Stimulated activated CD4-positive, alpha-beta T cell treated with anti-CD3 and anti-CD28 coated beads, Interleukin-4, amount 100 ng/mL, for 4 hours (primary cell): ENCODE measurements around the gene LARGE1.

Experiments used
- DNase-seq, 2 experiments: peaks; one replicate each; pipeline ENCODE4 v3.0.0-alpha.2; 2020

LARGE1 gene

DNA sequence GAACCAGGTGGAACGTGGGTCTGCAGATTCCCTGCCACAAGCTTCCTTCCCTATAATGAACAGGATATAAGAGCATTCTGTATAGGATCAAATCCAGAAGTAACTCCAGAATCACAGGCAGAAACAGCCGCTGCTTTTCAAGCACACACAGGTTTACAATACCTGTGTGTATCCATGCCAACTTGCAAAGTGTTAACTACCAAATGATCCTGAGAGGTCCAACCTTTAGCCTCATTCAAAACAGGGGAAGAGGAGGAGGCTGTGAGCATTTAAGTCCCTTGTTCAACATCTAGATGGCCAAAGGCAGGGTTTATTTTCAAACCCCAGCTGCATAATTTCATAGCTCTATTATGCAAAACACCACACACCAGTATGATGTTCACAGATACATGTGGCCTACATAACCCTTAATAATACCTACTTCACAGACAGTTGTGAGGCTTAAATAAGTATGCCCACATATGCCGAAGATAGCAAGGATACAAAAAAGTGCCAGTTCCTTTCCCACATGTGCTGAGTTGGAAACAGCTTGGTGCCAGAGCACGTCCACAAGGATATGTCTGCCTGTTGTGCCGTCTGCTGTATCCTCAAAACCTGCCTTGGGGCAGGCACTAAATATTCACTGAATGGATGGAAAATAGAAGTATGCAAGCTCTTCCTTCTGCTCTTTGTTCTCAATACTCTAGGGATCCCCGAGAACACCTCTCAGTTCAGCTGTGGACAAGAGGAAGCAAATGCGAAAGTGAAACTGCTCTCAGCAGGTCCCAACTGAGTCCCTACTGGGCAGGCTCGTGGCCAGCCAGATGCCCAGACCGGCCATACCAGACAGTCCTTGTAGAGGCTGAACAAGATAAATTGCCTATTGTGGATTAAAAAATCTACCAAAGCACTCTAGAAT lies 66.8 kb downstream of the LARGE1 start:
- DNase-seq: no peak

GRCh38 chr22:33851821-33852384 lies 68.4 kb downstream of the LARGE1 start:
- no peak for DNase-seq

DNA sequence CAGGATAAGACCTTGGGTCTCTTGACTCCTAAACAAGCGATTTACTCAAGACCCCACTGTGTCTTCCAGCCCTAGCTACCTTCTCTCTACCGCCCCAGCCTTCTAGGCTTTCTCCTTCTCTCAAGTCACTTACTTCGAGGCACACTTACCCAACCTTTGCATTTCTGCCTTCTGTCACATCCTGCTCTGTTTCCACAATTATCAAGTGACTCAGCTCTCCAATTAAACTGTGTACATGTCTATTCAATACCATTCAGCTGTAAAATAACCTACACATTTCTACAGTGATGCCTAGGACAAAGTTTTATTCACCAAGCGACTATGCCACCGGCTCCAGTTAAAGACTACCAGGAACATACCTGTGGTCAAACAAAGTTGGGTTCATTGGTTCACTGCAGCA lies 69.0 kb downstream of the LARGE1 start:
- DNase-seq: no peak

GRCh38 chr22:33850724-33851123 lies 69.6 kb downstream of the LARGE1 start:
- no peak for DNase-seq

- DNase-seq: no peak
These were observed 70.1 kb downstream of the LARGE1 start for GRCh38 chr22:33850193-33850592.

DNA sequence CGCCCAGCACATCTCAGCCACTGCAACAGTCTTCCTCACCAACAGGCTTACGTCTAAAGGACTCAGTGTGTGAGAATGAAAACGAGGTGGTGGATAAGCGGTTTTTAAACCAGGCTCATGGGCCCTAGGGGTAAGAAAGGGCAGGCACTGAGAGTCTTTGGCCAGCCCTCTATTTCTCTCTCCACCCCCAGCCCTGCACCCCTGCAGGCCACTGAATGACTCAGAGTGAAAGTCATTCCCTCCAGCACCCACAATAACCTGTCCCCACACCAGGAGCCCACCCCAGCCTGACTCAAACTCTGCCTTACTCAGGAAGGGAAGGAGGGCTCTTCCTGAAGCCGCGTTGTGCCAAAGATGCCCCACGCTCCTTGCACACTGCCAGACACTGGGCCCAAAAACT lies 72.0 kb downstream of the LARGE1 start:
- DNase-seq: no peak

GRCh38 chr22:33844273-33844672 lies 76.0 kb downstream of the LARGE1 start:
- no peak for DNase-seq

GRCh38 chr22:33842421-33843094 lies 77.7 kb downstream of the LARGE1 start:
- DNase-seq: no peak

DNA sequence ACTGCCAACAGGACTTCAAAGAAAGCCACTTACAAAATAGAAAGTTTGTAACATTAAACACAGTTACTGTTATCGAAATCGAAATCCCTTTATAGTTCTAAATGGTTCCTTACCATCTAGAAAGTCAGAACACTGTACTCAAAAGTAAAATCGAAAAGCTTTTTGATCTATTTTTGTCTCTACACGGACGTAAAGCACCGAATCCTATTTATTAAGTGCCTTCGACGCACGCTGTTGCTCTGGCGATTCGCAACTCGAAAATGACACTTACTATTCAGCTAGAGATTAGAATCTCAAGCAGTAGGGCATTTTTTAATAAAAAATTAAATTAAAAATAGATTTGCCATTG lies 78.3 kb downstream of the LARGE1 start:
- DNase-seq: no peak

DNA sequence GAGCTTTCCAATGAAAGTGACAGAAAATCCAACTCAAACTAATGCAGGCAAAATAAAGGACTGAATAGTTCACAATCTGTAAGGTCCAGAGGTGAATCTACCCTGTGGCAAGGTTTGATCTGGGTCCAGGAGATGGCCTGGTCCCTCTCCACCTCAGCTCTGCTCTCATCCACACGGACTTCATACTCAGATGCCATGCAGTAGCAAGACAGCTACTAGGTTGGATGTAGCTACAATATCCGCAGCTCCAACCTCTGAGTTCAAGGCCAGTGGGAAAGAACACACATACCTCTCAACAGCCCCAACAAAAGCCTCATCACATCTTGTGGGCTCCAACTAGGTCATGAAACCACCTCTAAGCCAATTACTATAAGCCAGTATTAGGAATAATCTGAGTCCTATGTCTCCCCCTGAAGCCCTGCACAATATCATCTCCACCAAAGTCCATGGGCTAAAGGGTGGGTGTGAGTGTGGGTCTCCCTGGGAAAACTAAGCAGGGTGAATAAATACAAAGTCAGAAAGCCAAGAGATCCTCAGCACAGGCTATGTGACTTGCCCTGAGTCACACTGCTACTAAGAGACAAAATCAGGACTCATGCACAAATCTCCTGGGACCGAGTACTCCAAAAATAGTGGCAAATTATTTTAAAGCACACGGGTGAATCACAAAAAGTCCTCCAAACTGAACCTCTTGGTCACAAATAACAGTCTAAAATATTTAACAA lies 78.8 kb downstream of the LARGE1 start:
- DNase-seq: no peak

- DNase-seq: no peak
These were observed 81.6 kb downstream of the LARGE1 start for GRCh38 chr22:33838644-33839043.

GRCh38 chr22:33837826-33838225 lies 82.5 kb downstream of the LARGE1 start:
- no peak for DNase-seq

DNA sequence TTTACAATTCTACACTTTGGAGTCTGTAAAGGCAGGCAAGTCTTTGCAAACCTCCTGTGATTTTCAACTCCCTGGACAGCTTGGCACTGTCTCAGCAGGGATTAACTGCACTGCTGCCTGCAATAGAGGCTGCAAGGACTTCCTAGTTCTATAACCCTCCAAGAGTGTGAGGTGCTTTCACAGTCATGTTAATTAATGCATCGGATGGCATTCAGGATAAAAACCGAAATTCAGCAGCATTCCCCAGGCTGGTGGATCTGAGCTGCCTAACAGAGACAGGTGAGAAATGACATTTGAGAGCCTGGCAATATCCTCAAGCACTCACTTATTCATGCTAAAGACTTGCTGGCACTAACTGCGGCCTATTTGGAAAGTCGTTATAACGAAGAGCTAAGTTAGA lies 85.0 kb downstream of the LARGE1 start:
- no peak for DNase-seq

DNA sequence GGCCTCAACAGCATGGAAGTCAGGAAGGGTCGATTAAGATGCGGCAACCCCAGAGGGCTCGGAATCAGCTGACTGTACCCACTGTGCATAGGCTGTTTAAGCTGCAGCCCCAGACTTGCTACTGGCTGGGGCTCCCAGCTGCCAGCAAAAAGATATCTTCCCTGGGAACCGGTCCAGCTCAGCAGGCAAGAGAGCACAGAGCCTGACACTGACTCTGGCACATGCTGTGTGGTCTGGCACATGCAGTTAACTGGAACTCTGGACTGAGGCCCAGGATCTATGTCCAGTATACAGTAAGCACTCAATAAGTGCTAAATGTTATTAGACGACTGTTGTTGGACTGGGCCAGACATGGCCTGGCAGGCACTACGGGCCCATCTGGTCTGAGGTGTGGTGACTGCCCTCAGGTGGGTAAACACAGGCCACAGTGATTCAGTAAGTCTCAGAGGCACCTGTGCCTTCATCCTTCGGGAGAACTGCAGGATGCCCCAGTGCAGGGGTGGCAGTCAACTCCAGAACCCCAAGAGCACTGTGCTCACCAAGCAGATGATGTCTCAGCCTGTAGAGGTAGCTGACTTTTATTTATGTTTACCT lies 87.6 kb downstream of the LARGE1 start:
- DNase-seq: no peak

- no peak for DNase-seq
These were observed 88.6 kb downstream of the LARGE1 start for GRCh38 chr22:33831651-33832050.

DNA sequence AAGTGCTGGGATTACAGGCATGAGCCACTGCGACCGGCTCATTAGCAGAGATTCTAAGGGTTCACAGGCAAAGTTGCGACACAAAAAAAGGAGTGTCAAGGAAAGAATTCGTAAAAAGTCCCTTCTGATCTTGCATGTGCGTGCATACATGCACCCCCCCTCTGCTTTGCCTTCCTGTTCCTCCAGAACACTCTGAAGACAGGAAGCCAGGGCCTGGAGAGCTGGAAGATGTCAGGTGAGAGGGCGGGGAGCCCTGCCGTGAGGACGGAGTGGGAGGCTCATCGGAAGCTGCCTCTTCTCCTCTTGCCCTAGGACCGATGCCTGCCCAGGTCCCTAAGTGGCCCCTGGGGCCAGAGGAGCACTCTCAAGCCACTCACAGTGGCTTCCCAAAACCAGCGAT lies 89.1 kb downstream of the LARGE1 start:
- no peak for DNase-seq

DNA sequence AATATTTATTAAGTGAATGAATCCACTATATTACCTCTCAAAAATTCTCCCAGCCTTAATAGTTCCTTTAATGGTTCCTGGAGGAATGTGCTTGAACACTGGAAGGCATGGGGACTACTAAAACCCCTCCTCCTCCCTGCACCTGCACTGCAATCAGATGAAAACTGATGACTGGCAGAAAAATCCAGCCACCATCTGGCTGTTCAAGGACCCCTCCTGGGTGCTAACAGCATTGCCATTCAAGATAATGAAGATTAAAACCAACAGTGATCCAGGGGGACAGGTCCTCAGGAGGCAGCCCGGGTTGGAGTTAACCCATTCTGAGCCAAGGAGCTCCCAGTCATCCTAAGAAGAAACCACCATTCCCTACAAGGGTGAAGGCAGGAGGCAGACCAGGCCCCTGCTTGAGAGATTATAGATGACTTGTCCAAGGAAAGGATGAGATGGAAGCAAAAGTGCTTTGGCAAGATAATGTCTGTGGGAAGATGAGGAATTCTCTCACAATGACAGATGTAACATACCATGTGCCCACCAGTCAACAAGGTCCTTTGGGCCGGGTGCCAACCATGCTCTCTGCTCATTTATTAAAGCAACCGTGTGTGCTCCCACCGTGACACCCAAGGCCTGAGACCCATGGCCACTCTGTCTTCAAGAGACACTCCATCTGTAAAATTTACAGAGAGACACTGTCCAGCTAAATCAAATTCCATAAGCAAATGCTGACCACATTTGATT lies 90.6 kb downstream of the LARGE1 start:
- no peak for DNase-seq

GRCh38 chr22:33828302-33828701 lies 92.0 kb downstream of the LARGE1 start:
- DNase-seq: no peak

DNA sequence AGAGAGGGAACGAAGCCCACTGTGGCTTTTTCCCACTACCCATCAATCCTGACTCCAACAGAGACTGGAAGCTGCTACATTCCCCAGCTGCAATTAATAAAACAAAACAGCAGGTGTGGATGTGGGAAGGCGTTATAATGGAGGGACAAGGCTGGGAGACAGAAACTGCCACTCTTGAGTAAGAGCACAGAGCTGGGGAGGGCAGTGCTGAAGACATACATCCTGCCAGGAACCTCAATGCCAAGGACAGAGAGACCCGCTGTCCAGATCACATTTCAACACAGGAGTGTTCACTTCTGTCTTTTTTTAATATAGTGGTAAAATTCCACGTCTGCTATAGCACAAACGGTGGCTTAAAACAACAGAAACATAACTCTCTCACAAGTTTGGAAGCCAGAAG lies 94.5 kb downstream of the LARGE1 start:
- DNase-seq: no peak

DNA sequence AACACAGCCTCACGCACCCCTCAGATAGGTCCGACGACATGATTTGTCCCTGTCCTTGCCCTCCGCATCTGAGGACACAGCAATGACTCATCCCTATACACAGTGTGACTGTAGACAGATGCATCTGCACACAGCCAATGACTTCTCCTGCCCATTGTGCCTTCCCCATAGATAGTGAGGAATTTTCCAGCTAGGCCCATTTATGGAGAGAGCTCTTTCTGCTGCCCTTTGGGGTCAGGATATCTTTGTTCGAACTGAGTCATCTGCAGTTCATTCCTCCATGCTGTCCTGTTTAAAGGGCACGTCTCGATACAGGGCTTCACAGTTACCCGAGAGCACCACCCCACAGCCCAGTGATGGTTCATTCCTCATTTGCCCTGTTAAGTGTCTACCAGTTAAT lies 96.7 kb downstream of the LARGE1 start:
- DNase-seq: no peak

- no peak for DNase-seq
These were observed 99.0 kb downstream of the LARGE1 start for GRCh38 chr22:33821290-33821689.

DNA sequence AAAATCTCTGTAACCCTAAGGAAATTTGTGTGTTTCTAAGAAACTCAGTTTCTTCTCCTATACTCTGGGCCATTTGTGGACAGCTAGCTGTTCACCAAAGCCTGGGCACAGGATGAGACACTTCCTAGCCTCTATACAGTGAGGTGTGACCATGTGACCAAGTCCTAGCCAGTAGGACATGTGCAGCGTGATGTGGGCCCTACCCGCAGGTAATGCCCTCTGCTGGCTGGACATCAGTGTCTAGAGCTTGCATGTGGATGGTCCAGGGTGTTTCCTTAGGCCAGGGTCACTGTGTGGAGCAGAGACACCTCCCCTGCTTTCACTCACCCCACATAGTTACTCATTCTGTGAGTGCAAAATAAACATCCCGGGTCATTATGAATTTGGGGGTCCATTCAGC lies 100.5 kb downstream of the LARGE1 start:
- no peak for DNase-seq
